Activated CD8-positive, alpha-beta memory T cell treated with anti-CD3 and anti-CD28 coated beads for 36 hours (primary cell): ENCODE results near the gene MGAT3. TPM values are rescaled to one million over a fixed set of nuclear protein-coding genes. Genes with fewer than 3 reads are reported as not detected.

Source experiments
- CTCF ChIA-PET: fragments of 350-600 bp; sonication (Branson Sonifier 250); formaldehyde crosslinking; loops from one replicate; lab custom pipeline; 2021; ENCODE audit warnings: antibody characterized with exemption; lab: Charles Lee
- POLR2A ChIA-PET: fragments of 350-600 bp; sonication (Branson Sonifier 250); formaldehyde crosslinking; loops from one replicate; lab custom pipeline; 2021; ENCODE audit warnings: antibody characterized with exemption; lab: Charles Lee
- total RNA-seq, 2 experiments: library from RNA; stranded (reverse); gene quantifications; one replicate each; pipeline ENCODE4 v1.2.3, GENCODE V29; 2021

Gene MGAT3
- total RNA-seq, 2 experiments from 2014 or later, result 0.19 TPM

- CTCF ChIA-PET, result interaction anchor here (0.6 to 6.2 kb wide), 12 partner anchors 11 to 393 kb away, joined by 3 to 77 read pairs (median 6); no protein-coding TSS in a partner anchor
- POLR2A ChIA-PET, result interaction anchor here (0.5 to 1.9 kb wide), 4 partner anchors 8 to 652 kb away, joined by 3 to 20 read pairs (median 4); partner anchors contain the start of gene ATF4
Measured at GRCh38 chr22:39528080-39528661, 71.4 kb downstream of the MGAT3 start.

- CTCF ChIA-PET, result interaction anchor here (0.5 to 6.2 kb wide), 20 partner anchors 8 to 523 kb away, joined by 3 to 77 read pairs (median 5); partner anchors contain the start of genes ATF4 and MIEF1
- POLR2A ChIA-PET, result interaction anchor here (0.9 to 1.9 kb wide), 6 partner anchors 8 to 515 kb away, joined by 3 to 20 read pairs (median 3); partner anchors contain the start of genes ATF4 and MIEF1
Measured at GRCh38 chr22:39528681-39529486, 72.1 kb downstream of the MGAT3 start.

- ChIA-PET CTCF (interaction anchor here (0.7 to 6.2 kb wide), 18 partner anchors 9 to 522 kb away, joined by 3 to 77 read pairs (median 5); partner anchors contain the start of genes ATF4 and MIEF1), POLR2A (interaction anchor here (0.9 to 1.9 kb wide), 5 partner anchors 9 to 515 kb away, joined by 3 to 20 read pairs (median 3); partner anchors contain the start of genes ATF4 and MIEF1)
Measured at GRCh38 chr22:39529487-39529851, 72.7 kb downstream of the MGAT3 start.

GRCh38 chr22:39530116-39530515 lies 73.3 kb downstream of the MGAT3 start:
- CTCF ChIA-PET, result interaction anchor here (0.7 to 6.2 kb wide), 13 partner anchors 8 to 768 kb away, joined by 3 to 77 read pairs (median 3); no protein-coding TSS in a partner anchor

GRCh38 chr22:39530692-39531331 lies 74.0 kb downstream of the MGAT3 start:
- ChIA-PET CTCF (interaction anchor here (0.7 to 6.2 kb wide), 11 partner anchors 8 to 769 kb away, joined by 3 to 77 read pairs (median 3); no protein-coding TSS in a partner anchor), POLR2A (interaction anchor here (0.9 to 1.8 kb wide), 2 partner anchors 8 to 513 kb away, joined by 3 to 6 read pairs; no protein-coding TSS in a partner anchor)

More at GRCh38 chr22:39530116-39530515, 73.3 kb downstream of the MGAT3 start:
- POLR2A ChIA-PET, result no interaction called here

- CTCF ChIA-PET, result interaction anchor here (0.6 to 6.2 kb wide), 4 partner anchors 10 to 189 kb away, joined by 3 to 77 read pairs (median 6); no protein-coding TSS in a partner anchor
- POLR2A ChIA-PET, result interaction anchor here (0.6 to 1.8 kb wide), 3 partner anchors 12 to 512 kb away, joined by 3 to 6 read pairs (median 5); partner anchors contain the start of gene ATF4
Measured at GRCh38 chr22:39532215-39533073, 75.6 kb downstream of the MGAT3 start, which contains the start of gene RPS19BP1. Gene RPS19BP1, minus strand, starts transcription at chr22:39532748. Its CDS starts 10 bp downstream, at chr22:39532738.

- ChIA-PET CTCF (interaction anchor here (0.6 to 4.5 kb wide), 32 partner anchors 9 to 506 kb away, joined by 3 to 53 read pairs (median 4); no protein-coding TSS in a partner anchor), POLR2A (interaction anchor here (1.4 kb wide), 1 partner anchor 510 kb away, joined by 4 read pairs; no protein-coding TSS in a partner anchor)
Measured at GRCh38 chr22:39534092-39534506, 77.3 kb downstream of the MGAT3 start.

- ChIA-PET POLR2A (interaction anchor here (0.5 to 1.4 kb wide), 2 partner anchors 509 to 1597 kb away, joined by 3 to 4 read pairs; no protein-coding TSS in a partner anchor), CTCF (interaction anchor here (0.6 to 4.5 kb wide), 40 partner anchors 9 to 814 kb away, joined by 3 to 53 read pairs (median 4); no protein-coding TSS in a partner anchor)
Measured at GRCh38 chr22:39534591-39535356, 78.0 kb downstream of the MGAT3 start.

GRCh38 chr22:39535357-39535725 lies 78.5 kb downstream of the MGAT3 start:
- POLR2A ChIA-PET, result no interaction called here
- CTCF ChIA-PET, result interaction anchor here (0.6 to 4.5 kb wide), 31 partner anchors 8 to 813 kb away, joined by 3 to 53 read pairs (median 4); no protein-coding TSS in a partner anchor

- POLR2A ChIA-PET, result no interaction called here
- CTCF ChIA-PET, result interaction anchor here (0.6 to 4.5 kb wide), 10 partner anchors 9 to 813 kb away, joined by 3 to 53 read pairs (median 6); no protein-coding TSS in a partner anchor
Measured at GRCh38 chr22:39535831-39536449, 79.1 kb downstream of the MGAT3 start.

GRCh38 chr22:39536711-39537110 lies 79.9 kb downstream of the MGAT3 start:
- ChIA-PET CTCF (interaction anchor here (0.6 to 4.5 kb wide), 2 partner anchors 189 to 488 kb away, joined by 5 to 53 read pairs; no protein-coding TSS in a partner anchor), POLR2A (no interaction called here)

GRCh38 chr22:39537975-39538374 lies 81.2 kb downstream of the MGAT3 start:
- ChIA-PET POLR2A (no interaction called here), CTCF (interaction anchor here (0.6 to 1.2 kb wide), 5 partner anchors 8 to 1108 kb away, joined by 3 to 5 read pairs (median 3); no protein-coding TSS in a partner anchor)
